Breast epithelium (tissue), 3 donors: ENCODE data around the gene MUSTN1.

Source experiments
- CTCF ChIP-seq, 3 donors: fragments of 450-650 bp; IDR thresholded peaks; one replicate each; pipeline ENCODE4 v1.5.1; 2016 to 2017; ENCODE audit warnings: antibody characterized with exemption in 3 of 3, mild to moderate bottlenecking in 3 of 3, moderate library complexity in 3 of 3
- POLR2A ChIP-seq: fragments of 450-650 bp; IDR thresholded peaks from one replicate; pipeline ENCODE4 v1.6.1; 2016; ENCODE audit warnings: antibody characterized with exemption, mild to moderate bottlenecking, moderate library complexity
- POLR2AphosphoS5 ChIP-seq, 3 donors: sonication (generic); formaldehyde crosslinking; IDR thresholded peaks; one replicate each; pipeline ENCODE4 v1.6.1; 2017; ENCODE audit warnings: antibody characterized with exemption in 3 of 3

DNA sequence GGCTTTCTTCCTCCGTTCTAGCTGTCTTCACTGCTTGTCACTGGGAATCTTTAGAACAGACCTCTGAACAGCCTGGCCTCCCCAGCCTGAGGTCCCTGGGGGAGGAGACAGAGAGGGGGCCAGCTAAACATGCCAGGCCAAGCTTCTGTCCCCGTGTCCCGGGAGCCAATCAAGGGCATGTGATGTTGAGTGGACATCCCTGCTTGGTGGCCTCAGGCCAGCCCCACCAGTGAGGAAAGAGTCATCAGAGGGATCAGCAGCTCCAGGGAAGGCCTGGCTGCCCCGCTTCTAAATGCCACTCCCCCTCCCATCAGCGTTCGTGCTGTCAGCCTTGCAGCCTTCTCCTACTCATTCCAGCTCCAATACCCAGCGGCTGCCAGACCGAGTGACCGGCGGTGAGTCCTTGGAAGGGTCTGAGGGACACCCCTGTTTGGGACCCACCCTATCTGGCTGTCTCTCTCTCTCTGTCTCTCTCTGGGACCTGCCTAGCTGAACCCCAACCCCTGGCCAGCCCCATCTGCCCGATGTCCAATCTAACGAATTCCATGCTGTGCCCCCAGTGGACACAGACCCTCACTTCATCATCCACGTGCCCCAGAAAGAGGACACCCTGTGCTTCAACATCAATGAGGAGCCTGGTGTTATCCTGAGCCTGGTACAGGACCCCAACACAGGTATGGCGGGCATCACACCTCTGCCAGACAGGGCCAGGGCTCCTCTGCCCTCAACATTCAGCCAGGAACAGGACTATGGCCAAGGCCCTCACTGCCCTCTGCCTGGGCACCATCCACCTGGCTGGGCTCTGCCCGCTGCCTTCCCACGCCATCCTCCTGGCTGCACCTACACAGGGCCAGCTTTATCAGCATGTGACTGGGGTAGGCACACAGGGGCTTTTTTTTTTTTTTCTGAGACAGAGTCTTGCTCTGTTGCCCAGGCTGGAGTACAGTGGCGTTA is 46.9 kb downstream of the MUSTN1 start:
- no peak for TF ChIP-seq CTCF (IDR thresholded peaks at IDR 0.05)
- no peak for TF ChIP-seq POLR2A
- TF ChIP-seq POLR2AphosphoS5 (IDR thresholded peaks at IDR 0.05) = no peak
